Nephron (organoid): ENCODE results near the gene RYR1.
"Not testable (repeated sequence)": the region's sequence is repeated elsewhere in the genome, so short reads cannot be mapped to it uniquely, and the experiment has no call there.

Experiments used
- H3K27ac Mint-ChIP-seq, 3 experiments: 2 replicates each; pipeline ENCODE4 v1.8.0; 2020; ENCODE audit warnings: mixed read lengths in 3 of 3, mild to moderate bottlenecking in 2 of 3, moderate library complexity in 1 of 3
- H3K27me3 Mint-ChIP-seq: 2 replicates; pipeline ENCODE4 v1.8.0; 2021; ENCODE audit warnings: low read depth, mild to moderate bottlenecking, moderate library complexity, mixed read lengths
- H3K36me3 Mint-ChIP-seq: 2 replicates; pipeline ENCODE4 v1.8.0; 2020; ENCODE audit warnings: low read depth, mixed read lengths
- H3K4me1 Mint-ChIP-seq: 2 replicates; pipeline ENCODE4 v1.8.0; 2020; ENCODE audit warnings: mixed read lengths
- H3K4me3 Mint-ChIP-seq, 3 experiments: 2 replicates each; pipeline ENCODE4 v1.8.0; 2020; ENCODE audit warnings: mild to moderate bottlenecking in 3 of 3, mixed read lengths in 3 of 3, moderate library complexity in 2 of 3
- H3K9me3 Mint-ChIP-seq: 2 replicates; pipeline ENCODE4 v1.8.0; 2020; ENCODE audit warnings: mixed read lengths
- TF ChIP-seq, protein P1 (sequence below), 3 experiments: fragments of 200-600 bp; sonication (generic); IDR thresholded peaks; one replicate each; pipeline ENCODE4 v1.5.0; 2021; ENCODE audit warnings: antibody characterized with exemption in 3 of 3; ENCODE audit not compliant: unreplicated experiment in 3 of 3

RYR1 gene

DNA sequence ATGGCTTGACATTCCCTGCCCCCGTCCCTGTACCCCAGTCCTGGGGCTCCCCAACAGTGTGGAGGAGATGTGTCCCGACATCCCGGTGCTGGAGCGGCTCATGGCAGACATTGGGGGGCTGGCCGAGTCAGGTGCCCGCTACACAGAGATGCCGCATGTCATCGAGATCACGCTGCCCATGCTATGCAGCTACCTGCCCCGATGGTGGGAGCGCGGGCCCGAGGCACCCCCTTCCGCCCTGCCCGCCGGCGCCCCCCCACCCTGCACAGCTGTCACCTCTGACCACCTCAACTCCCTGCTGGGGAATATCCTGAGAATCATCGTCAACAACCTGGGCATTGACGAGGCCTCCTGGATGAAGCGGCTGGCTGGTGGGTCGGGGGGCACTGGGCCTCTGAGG is 83.8 kb downstream of the RYR1 start:
- no peaks in the 10 kb centered on the region for H3K36me3 Mint-ChIP-seq
- TF ChIP-seq, protein P1, sequence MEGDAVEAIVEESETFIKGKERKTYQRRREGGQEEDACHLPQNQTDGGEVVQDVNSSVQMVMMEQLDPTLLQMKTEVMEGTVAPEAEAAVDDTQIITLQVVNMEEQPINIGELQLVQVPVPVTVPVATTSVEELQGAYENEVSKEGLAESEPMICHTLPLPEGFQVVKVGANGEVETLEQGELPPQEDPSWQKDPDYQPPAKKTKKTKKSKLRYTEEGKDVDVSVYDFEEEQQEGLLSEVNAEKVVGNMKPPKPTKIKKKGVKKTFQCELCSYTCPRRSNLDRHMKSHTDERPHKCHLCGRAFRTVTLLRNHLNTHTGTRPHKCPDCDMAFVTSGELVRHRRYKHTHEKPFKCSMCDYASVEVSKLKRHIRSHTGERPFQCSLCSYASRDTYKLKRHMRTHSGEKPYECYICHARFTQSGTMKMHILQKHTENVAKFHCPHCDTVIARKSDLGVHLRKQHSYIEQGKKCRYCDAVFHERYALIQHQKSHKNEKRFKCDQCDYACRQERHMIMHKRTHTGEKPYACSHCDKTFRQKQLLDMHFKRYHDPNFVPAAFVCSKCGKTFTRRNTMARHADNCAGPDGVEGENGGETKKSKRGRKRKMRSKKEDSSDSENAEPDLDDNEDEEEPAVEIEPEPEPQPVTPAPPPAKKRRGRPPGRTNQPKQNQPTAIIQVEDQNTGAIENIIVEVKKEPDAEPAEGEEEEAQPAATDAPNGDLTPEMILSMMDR (IDR thresholded peaks at IDR 0.05; ENCODE audit: unreplicated experiment in 3 of 3) = no peak
- H3K27me3 Mint-ChIP-seq = peaks cover 4% of the 10 kb centered on the region
- H3K4me3 Mint-ChIP-seq = no peak overlapping the region
- no peaks in the 10 kb centered on the region for H3K9me3 Mint-ChIP-seq
- no peaks in the 10 kb centered on the region for H3K4me1 Mint-ChIP-seq
- H3K27ac Mint-ChIP-seq = no peak overlapping the region

DNA sequence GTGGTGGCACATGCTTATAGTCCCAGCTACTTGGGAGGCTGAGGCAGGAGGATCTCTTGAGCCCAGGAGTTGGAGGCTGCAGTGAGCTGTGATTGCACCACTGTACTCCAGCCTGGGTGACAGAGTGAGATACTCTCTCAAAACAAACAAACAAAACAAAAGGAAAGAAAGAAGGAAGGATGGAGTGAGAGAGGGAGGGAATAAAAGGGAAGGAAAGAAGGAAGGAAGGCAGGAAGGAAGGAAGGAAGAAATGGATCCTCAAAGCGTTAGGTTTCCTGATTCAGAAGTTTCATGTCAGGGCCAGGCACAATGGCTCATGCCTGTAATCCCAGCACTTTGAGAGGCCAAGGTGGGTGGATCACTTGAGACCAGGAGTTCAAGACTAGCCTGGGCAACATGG is 84.5 kb downstream of the RYR1 start:
- not testable (repeated sequence) for H3K4me1 Mint-ChIP-seq, H3K36me3 Mint-ChIP-seq, H3K4me3 Mint-ChIP-seq, H3K27ac Mint-ChIP-seq, H3K9me3 Mint-ChIP-seq, H3K27me3 Mint-ChIP-seq

DNA sequence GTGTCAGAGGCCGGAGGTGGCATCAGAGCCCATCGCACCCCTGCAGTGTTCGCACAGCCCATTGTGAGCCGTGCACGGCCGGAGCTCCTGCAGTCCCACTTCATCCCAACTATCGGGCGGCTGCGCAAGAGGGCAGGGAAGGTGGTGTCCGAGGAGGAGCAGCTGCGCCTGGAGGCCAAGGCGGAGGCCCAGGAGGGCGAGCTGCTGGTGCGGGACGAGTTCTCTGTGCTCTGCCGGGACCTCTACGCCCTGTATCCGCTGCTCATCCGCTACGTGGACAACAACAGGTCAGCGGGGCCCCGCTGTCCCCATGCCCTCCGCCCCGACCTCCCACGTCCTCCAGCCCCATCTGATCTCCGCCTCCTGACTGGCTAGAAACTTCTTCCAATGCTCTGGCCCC is 85.7 kb downstream of the RYR1 start:
- no peak overlapping the region for H3K4me3 Mint-ChIP-seq
- TF ChIP-seq, protein P1 (IDR thresholded peaks at IDR 0.05; ENCODE audit: unreplicated experiment in 3 of 3) = no peak
- no peak overlapping the region for H3K27ac Mint-ChIP-seq
- no peaks in the 10 kb centered on the region for H3K36me3 Mint-ChIP-seq
- H3K4me1 Mint-ChIP-seq = no peaks in the 10 kb centered on the region
- H3K27me3 Mint-ChIP-seq = peaks cover 4% of the 10 kb centered on the region
- H3K9me3 Mint-ChIP-seq = no peaks in the 10 kb centered on the region

DNA sequence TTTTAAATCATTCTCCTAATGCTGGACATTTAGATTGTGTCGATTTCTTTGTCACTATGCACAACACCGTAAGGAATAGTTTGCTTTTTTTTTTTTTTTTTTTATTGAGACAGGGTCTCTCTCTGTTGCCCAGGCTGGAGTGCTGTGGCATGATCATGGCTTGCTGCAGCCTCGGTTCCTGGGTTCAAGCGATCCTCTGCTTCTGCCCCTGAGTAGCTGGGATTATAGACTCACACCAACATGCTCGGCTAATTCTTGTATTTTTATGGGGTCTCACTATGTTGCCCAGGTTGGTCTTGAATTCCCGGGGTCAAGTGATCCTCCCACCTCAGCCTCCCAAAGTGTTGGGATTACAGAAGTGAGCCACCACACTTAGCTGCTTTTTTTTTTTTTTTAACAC is 86.5 kb downstream of the RYR1 start:
- no peaks in the 10 kb centered on the region for H3K36me3 Mint-ChIP-seq
- TF ChIP-seq, protein P1 (IDR thresholded peaks at IDR 0.05; ENCODE audit: unreplicated experiment in 3 of 3) = no peak
- no peaks in the 10 kb centered on the region for H3K9me3 Mint-ChIP-seq
- peaks cover 4% of the 10 kb centered on the region for H3K27me3 Mint-ChIP-seq
- H3K4me3 Mint-ChIP-seq = no peak overlapping the region
- H3K27ac Mint-ChIP-seq = no peak overlapping the region
- peaks cover 5% of the 10 kb centered on the region for H3K4me1 Mint-ChIP-seq

DNA sequence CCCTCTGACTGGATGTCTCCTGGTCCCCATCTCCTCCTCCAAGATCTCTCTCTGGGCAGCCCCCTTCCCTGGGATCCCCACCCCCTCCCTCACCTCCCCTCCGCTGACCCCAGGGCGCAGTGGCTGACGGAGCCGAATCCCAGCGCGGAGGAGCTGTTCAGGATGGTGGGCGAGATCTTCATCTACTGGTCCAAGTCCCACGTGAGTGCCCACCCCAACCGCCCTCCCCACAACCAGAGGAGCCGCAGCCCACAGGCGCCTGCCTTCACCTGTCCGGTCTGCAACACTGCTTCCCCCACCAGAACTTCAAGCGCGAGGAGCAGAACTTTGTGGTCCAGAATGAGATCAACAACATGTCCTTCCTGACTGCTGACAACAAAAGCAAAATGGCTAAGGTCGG is 89.4 kb downstream of the RYR1 start:
- Mint-ChIP-seq H3K4me3 (no peak overlapping the region), H3K4me1 (peaks cover 5% of the 10 kb centered on the region), H3K36me3 (no peaks in the 10 kb centered on the region), H3K9me3 (no peaks in the 10 kb centered on the region), H3K27ac (no peak overlapping the region), H3K27me3 (no peaks in the 10 kb centered on the region)
- TF ChIP-seq, protein P1 (IDR thresholded peaks at IDR 0.05; ENCODE audit: unreplicated experiment in 3 of 3) = no peak

DNA sequence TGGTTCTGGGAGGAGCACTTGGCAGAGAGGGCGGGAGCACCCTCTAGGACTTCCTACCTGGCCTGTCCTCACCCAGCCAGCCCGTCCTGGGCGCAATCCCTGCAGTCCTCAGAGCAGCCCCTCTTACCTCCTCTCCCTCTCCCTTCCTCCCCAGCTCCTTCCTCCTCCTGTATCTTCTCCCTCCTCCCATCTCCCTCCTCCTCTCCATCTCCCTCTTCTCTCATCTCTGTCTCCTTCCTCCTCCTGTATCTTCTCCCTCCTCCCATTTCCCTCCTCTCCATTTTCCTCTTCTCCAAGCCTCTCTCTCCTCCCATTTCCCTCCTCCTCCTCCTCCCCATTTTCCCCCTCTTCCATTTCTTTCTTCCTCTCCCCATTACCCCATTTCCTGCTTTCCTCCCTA is 89.8 kb downstream of the RYR1 start:
- TF ChIP-seq, protein P1 (IDR thresholded peaks at IDR 0.05; ENCODE audit: unreplicated experiment in 3 of 3) = no peak
- peaks cover 5% of the 10 kb centered on the region for H3K4me1 Mint-ChIP-seq
- H3K27me3 Mint-ChIP-seq = no peaks in the 10 kb centered on the region
- no peaks in the 10 kb centered on the region for H3K9me3 Mint-ChIP-seq
- no peaks in the 10 kb centered on the region for H3K36me3 Mint-ChIP-seq
- H3K4me3 Mint-ChIP-seq = no peak overlapping the region
- no peak overlapping the region for H3K27ac Mint-ChIP-seq
